Ramos (cell line): ENCODE measurements around the gene KAZALD1.

Experiments used
- in situ Hi-C: fragments of 300-500 bp; cut with MboI; formaldehyde crosslinking; loops from one replicate; pipeline ENCODE4 v1.14.3; 2022; ENCODE audit warnings: low sequenced_read_pairs; ENCODE audit not compliant: unreplicated experiment

KAZALD1 gene

DNA sequence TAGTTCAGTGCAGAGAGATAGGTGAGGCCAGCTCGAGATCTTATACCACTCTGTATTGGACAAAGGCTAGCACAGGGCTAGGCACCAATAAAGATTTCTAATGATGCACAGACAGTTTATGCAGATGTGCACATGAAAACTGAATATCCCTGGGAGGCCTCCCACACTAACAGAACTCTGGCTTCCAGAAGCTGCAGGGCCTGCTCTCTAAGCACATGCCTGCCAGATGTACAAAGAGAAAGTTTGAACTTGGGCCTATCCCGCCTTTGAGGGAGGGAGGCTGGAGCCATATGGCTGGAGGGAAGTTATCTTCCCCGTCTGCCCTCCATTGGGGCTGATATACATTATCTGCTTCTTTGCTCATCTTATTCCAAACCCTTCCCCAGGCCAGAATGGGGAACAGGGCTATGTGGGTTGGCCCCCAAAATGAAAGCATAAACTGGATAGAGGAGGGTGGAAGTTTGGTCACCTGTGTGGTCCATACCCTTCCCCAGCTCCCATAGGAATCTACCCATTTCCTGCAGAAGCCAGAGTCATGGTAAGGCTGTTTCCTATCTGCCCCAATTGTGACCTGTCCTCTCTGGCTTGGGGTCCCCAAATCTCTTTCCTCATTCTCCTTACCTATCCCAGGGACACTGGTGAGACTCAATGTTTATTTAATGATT lies 3.8 kb downstream of the KAZALD1 start:
- in situ Hi-C loops = no loop called here

DNA sequence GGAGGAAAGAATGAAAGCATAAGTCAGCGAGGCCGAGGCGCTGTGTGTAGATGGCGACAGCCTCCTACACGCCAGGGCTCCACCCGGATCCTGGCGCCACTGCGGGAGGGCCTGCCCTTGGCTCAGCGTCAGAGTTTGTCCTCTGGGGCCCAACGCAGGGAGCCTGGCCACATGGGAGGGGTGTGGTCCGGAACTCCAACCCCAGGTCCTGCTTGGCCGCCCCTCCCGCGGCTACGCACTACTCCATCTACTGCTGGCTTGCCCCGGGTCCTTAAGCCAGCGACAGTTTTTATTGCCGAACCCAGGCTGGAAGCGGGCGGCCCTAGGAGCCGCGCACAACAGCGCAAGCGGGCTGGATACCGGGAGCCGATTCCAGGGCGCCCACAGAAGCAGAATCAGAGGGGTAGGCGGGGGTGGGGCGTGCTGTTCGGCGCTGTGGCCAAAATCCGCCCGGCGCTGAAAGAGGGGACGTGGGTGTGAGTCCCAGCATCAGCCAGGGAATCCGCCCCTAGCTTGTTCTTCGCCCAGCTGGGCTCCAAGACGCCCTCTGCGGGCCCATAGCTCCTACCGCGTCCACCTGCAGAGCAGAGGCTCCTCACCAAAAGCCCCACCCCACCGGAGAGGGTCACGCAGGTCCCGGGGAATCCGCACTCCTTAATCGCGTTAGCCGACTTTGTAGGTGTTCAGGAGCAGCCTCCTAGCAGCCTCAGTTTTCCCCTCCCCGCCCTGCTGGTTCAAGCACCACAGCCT lies 4.5 kb downstream of the KAZALD1 start:
- in situ Hi-C loops = no loop called here

DNA sequence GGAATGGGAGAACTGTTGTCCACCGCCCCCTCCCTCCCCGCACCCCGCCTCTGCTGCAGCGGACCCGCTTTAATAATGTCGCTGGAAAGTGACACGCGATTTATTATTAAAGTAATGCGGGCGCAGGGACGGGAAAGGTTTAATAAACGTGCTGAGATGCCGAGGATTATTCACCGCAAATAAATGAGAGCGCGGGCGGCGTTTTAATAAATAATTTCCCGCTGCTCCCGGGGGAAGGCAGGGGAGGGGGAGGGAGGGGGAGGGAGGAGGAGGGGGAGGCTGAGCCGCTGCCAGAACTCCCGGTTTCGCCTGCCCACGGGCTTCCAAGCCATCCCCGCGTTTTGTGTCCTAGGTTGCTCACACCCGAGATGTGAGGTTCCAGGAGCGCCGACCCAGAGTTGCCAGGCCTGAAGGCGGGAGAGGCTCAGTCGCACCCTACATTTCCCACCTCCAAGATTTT lies 5.1 kb downstream of the KAZALD1 start:
- in situ Hi-C loops = no loop called here

DNA sequence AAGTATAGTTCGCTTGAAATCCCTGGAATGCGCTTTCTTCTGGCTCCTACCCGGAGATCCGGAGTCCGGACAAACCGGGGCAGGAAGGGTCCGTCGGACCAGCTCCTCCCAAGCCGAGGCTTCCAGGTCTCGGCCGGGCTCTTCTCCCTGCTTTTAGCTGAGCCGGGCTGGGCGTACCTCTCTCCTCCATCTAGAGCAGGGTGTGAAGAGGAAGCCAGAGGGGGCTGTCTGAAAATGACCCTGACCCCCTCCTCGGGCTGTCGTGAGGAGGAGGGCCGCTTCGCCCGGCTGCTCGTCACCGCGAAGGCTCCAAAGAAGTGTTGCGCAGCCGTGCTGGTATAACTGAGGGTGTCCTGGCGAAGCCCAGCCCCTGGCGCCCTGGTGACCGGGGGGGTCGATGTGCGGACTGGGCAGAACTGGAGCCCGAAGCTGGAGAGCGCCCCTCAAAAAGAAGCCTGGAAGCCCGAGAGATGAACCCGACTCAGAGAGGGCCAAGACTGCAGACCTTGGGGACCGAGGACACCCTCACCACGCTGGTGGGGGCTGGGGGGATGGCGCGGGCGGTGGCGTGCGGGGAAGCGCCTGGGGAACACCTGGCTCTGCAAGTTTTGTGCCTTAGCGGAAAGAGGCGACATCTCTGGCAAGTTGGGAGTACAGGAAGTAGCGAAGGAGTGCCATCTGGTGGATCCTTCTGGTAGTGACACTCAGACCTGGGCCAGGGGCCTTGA lies 5.7 kb downstream of the KAZALD1 start:
- in situ Hi-C loops = no loop called here

DNA sequence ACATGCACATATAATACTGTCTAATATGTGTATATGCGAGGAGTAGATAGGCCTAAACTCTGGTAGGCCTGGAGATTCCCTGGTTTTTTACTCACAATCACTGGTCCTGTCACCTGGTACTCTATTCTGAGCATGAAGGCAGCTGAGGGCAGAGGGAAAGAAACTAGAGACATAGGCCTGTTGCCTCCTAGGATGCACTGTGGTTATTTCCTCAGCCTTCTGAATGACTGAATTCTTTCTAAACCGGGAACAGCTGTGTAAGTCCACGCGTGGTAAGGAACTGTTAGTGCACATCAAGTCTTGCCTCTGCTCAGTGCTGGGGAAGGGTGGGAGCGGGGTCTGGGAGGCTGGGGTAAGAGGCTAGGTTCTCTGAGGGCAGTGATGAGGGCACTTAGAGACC lies 7.7 kb downstream of the KAZALD1 start:
- in situ Hi-C loops = no loop called here

DNA sequence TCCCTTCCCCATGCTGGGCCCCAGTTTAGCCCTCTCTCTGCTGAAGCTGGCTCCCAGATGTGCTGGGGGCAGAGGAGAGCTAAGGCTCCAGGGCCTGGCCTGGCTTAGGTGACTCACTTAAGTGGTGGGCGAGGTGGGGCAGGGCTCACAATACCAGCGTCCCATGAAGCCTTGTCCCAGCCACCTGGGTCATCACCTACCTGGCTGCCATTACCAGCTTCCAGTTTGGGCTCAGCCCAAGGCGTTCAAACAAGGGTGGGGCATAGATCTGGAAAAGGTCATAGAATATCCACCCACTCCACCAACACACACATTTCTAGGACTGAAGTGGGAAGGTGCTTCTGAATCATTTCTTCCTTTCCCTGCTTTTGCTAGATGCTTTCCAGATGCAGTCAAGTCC lies 8.3 kb downstream of the KAZALD1 start:
- in situ Hi-C loops = no loop called here

DNA sequence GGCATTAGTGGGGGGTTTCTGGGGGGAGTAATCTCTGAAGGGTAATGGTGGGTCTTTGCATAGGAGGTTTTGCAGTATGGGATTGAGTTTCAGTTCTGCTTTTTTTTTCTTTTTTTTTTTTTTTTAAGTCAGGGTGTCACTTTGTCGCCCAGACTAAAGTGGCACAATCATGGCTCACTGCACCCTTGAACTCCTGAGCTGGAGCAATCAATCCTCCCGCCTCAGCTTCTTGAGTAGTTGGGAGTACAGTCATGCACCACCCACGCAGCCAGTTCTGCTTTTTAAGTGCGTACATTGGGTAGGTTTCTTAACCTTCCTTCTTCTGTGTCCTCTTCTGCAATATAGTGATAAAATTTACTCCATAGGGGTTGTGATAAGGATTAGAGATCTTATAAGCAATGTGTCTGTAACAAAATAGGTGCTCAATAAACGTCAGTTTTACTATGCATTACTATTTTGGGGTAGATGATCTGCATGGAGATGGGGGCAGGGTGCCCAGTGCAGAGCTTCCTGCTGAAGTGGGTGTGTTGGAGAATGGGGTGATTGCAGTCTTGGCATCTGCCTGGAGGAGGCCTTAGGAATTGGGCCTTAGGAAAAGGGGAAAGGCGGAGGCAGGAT lies 9.6 kb downstream of the KAZALD1 start:
- in situ Hi-C loops = no loop called here

DNA sequence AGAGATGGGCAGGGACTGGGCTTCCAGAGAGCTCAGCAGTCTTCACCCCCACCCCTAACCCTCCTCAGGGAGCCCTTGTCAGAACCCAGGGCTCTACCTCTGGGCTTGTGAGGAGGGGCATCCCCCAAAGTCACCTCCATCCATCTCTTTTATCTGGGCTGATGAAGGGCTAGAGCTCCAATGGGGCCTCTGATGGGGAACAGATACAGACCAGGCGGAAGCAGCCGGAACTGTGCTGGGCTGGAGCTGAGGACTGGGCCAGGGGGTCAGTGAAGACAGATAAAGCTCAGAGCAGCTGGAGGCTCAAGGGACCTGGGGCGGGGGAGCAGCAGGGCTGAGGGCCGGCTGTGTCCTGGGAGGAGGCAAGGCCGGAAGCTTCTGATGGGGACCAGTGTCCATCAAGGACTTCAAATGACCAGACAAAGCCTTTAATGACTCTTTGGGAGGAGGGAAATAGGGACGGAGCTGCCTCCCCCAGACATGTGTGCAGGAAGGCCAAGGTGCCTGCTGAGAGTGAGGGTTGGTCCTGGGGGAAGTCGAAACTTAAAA lies 10.2 kb downstream of the KAZALD1 start:
- in situ Hi-C loops = no loop called here

DNA sequence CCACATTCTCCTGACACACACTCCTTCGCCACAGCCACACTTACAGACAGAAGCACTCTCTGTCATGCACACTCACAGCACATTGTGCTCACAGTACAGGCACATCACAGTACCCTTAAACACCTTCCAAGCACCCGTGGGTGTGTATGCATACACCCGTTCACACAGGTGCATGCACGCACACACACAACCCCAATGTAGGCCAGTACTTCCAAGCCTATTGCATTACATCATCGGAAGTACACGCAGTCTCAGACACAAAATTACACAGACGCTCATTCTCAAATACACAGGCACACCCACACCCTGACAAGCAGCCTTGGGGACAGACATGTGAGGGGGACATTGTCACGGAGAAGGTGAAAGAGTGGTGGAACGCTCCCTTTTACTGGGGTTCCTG lies 11.1 kb downstream of the KAZALD1 start:
- in situ Hi-C loops = no loop called here

DNA sequence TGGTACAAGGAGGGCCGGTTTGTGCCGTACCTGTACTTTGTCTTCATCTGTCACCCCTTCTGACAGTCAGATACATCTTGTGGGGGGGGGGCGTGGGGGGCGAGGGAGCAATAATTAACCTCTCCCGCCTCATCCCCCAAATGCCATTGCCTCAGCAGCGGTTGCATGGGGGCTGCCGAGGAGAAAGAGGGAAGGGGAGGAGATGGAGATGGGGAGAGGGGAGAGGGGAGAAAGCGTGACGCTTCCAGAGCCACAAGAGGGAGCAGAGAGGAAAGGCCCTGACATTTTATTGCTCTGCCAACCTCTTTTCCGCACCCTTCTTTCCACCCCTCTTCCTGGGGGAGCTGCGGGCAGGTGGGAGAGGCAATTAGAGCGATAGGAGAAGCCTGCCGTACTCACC lies 11.8 kb downstream of the KAZALD1 start:
- in situ Hi-C loops = no loop called here

DNA sequence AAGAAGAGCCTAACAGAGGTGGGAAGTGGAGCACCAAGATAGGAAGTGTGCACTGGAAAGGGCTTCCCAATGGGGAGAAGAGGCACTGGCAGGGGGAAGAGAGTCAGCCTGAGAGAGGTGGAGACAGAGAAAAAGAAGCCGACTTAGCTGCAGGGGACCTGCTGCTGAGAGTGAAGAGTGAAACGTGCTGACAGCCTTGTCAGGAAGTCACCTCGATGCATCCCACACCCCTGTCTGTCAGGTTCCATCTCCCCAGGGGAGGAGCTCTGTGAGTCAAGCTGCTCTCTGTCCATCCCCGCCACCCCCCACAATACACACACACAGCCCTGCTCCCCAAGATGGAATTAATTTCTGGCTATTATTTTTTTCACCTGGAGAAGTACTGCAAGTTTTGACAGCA lies 14.0 kb downstream of the KAZALD1 start:
- in situ Hi-C loops = no loop called here

DNA sequence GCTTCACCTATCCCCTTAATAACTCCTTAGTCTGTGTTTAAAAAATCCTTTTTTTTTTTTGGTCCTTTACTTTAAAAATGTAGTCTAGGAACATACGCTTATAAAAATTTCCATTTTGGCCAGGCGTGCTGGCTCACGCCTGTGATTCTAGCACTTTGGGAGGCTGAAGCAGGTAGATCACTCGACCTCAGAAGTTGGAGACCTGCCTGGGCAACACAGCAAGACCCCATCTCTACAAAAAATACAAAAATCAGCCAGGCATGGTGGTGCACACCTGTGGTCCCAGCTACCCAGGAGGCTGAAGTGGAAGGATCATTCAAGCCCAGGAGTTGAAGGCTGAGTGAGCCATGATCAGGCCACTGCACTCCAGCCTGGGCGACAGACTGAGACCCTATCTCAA lies 14.8 kb downstream of the KAZALD1 start:
- in situ Hi-C loops = no loop called here

DNA sequence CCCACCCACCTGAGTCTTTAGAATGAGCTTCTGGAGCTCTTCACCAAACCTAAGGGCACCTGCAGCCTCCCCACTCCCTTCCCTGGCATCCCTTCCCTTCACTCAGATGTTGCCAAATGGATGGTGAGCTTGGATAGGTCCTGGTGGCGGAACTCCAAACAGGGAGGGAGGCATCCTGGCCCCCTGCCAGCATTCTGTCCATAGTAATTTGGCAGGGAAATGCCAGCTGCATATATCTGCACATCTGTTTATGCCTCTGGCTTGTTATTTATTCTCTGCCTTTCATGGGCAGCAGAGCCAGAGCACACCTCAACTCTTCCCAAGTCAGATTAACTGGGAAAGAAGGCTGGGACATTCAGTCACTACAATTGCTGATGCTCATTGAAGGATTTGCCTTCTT lies 18.1 kb downstream of the KAZALD1 start:
- in situ Hi-C loops = no loop called here

DNA sequence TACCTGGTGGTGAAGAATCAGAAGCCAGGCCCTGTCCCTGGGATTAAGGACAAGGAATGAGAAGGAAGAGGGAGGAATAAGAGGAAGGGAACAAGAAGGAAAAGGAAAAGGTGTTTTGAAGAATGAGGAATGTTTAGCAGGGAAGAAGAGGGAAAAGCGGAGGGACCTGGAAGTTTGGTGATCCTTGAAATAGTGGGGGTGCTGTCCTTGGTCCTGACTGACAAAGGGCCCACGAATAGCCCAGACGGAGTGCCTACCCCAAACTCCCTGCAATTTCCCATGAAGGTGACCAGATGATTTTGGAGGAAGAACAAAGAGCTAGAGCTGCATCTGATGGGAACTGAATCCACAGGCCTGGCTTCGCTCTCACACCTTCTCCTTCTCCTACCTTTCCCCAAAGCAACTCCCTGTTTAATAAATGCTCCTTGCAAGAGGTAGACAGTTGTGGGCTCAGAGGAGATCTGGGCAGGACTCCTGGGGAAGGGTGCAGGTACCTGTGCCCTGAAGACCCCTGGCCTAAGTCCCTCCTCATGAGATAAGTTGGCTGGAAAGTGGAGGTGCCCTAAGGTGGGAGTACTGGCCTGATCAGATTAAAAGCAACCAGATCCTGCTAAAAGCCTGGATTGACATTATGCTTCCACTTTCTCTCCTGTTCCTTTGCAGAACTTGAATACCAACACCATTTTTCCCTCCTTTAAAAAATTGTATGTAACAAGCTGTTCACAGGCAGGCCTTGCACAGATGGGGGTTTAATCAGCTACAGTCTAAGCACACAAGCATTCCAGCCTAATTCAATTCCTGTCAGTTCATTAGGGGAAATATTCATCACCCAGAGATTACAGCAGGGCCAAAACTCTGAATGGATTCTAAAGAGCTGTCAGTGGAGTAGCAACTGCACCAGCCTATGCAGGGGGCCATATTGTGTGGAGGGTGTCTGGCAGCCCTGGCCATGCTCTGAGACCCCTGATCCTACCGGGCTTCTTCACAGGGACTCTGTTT lies 19.4 kb downstream of the KAZALD1 start:
- in situ Hi-C loops = no loop called here

DNA sequence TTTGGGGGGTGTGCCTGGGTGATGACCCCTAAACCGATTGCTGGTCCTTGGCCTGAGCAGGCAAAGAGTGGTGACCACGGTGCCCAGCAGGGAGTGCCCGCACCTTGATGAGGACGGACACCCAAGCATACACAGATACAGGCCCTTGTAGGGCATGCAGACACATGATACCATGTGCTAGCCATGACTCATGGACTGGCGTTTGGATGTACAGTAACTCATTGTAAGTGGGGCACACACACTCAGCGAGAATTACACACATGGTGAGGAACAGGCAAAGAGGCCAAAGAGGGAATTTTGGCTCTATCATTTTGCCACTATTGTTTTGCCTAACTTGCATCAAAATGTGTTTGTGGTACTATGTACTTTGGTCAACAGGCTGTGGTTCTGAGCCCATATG lies 24.1 kb downstream of the KAZALD1 start:
- in situ Hi-C loops = no loop called here

DNA sequence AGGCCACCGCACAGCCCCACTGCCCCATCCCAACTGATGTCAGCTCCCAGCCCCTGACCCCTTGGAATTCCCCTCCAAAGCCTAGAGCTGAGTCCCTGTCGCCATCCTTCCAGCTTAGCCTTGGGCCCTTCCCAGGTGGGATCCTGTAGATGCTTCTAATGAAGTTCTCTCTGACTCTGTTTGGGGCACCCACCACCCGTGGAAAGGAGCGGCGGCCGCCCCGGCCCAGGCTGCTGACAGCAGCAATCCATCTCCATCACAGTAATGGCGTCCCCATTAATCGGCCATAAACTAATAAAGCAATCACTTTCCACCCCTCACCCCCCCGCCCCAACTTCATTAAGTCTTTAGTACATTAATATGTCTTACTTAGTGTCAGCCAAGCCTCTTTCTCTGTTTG lies 25.6 kb downstream of the KAZALD1 start:
- in situ Hi-C loops = no loop called here

DNA sequence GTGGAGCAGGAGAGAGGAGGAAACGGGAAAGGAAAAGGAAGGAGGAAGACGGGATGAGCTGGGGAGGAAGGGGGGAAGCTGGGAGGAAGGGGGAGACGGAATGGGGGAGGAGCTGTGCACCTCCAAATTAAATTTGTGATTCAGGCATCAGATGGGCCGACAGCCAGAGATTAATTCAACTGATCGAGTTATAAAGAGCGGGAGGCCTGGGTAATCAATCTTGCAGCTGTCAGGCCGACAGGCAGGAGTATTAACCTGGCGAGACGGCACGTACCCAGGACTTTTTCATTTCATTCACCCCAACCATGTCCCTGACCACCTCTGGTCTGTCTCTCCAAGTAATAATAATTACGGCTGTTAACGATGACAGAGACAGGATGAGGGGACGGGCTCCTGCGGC lies 26.2 kb downstream of the KAZALD1 start:
- in situ Hi-C loops = no loop called here

DNA sequence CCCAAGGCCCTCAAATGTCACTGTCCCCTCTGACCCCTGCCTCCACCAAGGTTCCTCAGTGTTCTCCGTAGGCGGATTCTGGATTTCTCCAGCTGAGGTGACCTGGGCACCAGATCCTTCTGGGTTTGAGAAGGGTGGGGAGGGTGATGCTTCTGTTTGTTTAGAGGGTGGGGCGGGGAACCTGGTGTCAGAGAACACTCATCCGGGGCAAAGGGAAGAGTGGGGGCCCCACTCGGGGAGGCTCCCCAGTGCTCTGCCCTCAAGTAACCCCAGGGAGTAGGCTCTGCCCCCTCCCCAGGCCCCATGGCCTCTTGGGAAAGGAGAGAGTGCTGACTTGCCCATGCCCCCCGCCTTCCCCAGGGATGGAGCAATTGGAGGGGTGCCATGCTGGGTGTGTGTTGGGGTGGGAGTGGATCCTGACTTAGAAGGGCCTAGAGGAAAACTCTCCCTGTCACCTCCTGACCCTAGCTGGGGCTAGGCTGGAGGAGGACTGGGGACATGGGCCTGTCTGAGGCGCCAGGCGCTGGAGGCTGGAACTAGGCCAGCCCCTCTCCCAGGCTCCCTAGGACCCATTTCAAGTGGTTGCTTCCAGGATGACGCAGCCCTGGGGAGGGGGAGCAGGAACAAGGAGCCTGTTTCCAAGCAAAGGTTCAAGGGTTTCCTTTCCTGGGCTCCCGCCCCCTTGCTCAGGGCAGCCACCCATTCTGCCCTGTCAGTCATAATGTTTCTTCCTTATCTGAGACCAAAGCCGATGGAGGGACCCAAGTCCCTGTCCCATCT lies 27.9 kb downstream of the KAZALD1 start:
- in situ Hi-C loops = no loop called here

DNA sequence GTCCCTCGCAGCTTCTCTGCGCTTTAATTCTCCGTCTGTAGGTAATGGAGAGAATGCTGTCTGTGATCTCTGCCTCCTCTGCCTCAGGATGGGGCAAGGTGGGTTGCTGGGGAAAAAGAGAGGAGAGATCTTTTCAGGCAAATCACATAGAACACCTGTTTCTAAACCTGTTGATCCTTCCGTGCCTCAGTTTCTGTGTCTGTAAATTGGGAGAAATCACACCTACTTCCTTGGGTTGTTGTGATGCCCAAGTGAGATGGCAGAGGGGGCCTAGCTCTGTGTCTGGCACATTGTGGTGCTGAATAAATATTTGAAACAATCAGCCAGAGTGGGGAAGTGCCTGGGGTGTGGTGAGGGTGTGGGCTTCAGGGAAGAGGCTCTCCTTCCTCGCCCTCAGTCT lies 28.8 kb downstream of the KAZALD1 start:
- in situ Hi-C loops = no loop called here
